SU-DHL-6 (cell line): ENCODE measurements around the gene MAP3K8.

Source experiments
- EZH2phosphoT487 ChIP-seq: fragments of 200-600 bp; sonication (generic), shearing (Covaris generic); conservative IDR thresholded peaks from 2 replicates; pipeline ENCODE4 v1.6.1; 2018; ENCODE audit warnings: mild to moderate bottlenecking, antibody characterized with exemption, low read length, moderate library complexity, mixed read lengths
- TF ChIP-seq, protein P1 (sequence below): fragments of 200-600 bp; sonication (generic); IDR thresholded peaks from one replicate; pipeline ENCODE4 v1.5.1; 2017; ENCODE audit warnings: antibody characterized with exemption, mild to moderate bottlenecking, low read length, moderate library complexity; ENCODE audit not compliant: insufficient read depth, poor library complexity, severe bottlenecking

DNA sequence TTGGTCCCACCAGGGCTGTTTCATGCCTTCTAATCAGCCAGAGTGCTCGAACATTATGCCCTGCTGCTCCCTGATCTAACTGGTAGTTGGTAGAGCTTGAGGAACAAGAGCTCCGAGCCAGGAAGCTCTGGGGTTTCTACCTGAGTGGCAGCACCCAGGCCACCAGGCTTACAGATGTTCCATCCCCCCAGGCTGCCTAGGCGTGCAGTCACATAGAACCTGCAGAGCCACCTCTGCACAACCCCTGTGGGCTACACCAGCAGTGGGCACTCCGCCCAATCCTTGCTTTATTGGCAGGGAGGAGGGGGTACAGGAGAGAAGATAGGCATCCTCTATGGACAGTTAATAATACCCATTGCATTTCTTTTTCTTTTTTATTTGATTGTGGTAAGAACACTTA is 21.8 kb downstream of the MAP3K8 start:
- TF ChIP-seq, protein P1, sequence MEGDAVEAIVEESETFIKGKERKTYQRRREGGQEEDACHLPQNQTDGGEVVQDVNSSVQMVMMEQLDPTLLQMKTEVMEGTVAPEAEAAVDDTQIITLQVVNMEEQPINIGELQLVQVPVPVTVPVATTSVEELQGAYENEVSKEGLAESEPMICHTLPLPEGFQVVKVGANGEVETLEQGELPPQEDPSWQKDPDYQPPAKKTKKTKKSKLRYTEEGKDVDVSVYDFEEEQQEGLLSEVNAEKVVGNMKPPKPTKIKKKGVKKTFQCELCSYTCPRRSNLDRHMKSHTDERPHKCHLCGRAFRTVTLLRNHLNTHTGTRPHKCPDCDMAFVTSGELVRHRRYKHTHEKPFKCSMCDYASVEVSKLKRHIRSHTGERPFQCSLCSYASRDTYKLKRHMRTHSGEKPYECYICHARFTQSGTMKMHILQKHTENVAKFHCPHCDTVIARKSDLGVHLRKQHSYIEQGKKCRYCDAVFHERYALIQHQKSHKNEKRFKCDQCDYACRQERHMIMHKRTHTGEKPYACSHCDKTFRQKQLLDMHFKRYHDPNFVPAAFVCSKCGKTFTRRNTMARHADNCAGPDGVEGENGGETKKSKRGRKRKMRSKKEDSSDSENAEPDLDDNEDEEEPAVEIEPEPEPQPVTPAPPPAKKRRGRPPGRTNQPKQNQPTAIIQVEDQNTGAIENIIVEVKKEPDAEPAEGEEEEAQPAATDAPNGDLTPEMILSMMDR: no peak
- no peak for TF ChIP-seq EZH2phosphoT487
